GM19397 (cell line): ENCODE data around the gene ATP6AP1.

Experiments used
- ATAC-seq: cut with Tn5 transposase; IDR thresholded peaks from one replicate; pipeline ENCODE4 v1.9.1; 2021; ENCODE audit warnings: mild to moderate bottlenecking, moderate library complexity; ENCODE audit not compliant: unreplicated experiment

Gene ATP6AP1

DNA sequence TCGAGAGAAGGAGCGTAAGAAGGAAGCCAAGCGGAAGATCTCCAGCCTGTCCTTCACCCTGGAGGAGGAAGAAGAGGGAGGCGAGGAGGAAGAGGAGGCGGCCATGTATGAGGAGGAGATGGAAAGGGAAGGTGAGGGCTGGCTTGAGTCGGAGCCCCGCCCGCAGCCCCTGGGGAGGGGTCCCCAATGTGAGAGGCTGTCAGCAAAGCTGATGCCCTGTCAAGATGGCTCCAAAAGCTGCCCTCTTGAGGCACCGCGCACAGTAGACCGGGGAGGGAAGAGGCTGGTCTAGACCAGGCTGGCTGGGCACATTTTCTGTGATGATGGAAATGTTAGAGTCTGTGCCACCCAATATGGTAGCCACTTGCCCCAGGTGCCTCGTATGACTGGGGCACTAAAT lies 18.0 kb downstream of the ATP6AP1 start:
- ATAC-seq: no peak

DNA sequence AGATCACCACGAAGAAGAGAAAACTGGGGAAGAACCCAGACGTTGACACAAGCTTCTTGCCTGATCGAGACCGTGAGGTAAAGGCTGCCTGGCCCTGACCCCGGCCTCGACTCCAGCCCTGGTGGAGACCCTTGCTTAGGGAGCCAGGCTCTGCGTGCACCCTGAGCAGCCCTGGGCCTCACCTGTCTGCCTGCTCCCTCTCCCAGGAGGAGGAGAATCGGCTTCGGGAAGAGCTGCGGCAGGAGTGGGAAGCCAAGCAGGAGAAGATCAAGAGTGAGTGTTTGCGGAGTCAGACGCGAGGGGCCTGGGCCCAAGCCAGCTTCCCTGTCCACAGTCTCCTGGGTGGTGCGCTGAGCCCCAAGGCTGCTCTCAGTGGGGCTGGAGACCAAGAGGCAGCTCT lies 20.0 kb downstream of the ATP6AP1 start:
- no peak for ATAC-seq

DNA sequence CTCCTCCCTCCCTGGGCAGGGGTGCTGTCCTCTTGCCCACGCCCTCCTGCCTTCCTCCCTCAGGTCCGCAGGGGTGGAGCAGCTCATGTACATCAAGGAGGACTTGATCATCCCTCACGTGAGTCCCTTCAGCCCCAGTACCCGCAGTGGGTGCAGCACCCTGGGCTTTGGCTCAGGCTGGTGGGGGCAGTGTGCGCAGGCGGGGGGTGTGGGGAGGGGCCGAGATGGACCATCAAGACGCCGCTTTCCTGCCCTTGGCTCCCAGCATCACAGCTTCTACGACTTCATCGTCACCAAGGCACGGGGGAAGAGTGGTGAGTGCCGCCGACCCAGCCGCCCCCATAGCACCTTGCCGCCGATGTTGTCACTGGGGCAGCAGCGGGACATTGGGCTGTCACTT lies 21.1 kb downstream of the ATP6AP1 start:
- no peak for ATAC-seq

DNA sequence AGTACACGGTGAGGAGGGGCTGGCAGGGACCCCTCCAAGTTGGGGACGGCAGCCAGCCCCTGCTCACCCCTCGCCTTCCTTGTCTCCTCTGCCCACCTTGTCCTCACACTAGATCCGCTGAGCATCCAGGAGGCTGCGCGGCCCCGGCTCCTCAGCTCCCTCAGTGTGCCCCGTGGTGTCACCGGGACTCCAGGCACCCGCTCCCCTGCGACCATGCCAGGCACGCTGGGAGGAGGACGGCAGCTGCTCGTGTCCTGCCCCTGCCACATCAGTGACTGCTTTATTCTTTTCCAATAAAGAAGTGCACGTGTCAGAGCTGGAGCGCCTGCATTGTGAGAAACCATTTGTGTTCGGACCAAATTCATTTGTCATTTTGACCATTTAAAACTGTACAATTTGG lies 21.8 kb downstream of the ATP6AP1 start:
- no peak for ATAC-seq

DNA sequence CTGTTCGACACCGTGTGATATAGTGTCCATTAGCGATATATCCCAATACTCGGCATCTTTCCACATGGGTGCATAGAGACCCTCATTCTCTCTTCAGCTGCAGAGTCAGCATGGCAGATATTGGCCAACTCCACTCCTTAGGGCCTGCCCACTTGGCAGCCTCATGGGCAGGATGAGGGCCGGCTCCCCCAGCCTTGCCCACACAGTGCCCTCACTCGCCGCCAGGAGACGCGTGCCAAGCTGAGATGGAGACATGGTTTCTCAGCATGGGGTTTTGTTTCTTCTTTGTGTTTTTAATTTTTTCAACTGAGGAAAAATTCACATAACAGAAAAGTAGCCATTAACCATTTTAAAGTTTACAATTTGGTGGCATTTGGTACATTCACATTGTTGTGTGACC lies 24.3 kb downstream of the ATP6AP1 start:
- no peak for ATAC-seq

DNA sequence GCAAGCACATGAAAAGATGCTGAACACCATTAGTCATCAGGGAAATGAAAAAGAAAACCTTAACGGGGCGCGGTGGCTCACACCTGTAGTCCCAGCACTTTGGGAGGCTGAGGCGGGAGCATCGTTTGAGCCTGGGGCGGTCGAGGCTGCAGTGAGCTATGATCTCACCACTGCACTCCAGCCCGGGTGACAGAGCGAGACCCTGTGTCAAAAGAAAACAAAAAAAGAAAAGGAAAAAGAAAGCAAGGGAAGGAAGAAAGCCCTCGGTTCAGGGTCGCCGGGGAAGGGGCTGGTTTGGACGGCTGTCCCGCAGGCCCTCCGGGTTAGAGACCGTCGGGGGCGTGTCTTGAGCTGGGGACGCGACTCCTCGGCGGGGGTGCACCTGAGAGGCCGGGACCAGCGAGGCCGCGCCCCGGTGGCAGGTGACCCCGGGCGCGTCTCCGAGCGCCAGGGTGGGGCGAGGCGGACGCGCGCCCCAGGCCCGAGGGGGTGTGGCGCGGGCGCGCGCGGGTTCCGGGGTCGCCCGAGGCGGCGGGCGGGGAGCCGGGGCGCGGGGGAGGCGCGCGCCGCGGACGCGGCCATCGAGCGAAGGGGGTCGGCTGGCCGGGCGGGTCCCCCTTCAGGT lies 29.1 kb downstream of the ATP6AP1 start:
- ATAC-seq: no peak

DNA sequence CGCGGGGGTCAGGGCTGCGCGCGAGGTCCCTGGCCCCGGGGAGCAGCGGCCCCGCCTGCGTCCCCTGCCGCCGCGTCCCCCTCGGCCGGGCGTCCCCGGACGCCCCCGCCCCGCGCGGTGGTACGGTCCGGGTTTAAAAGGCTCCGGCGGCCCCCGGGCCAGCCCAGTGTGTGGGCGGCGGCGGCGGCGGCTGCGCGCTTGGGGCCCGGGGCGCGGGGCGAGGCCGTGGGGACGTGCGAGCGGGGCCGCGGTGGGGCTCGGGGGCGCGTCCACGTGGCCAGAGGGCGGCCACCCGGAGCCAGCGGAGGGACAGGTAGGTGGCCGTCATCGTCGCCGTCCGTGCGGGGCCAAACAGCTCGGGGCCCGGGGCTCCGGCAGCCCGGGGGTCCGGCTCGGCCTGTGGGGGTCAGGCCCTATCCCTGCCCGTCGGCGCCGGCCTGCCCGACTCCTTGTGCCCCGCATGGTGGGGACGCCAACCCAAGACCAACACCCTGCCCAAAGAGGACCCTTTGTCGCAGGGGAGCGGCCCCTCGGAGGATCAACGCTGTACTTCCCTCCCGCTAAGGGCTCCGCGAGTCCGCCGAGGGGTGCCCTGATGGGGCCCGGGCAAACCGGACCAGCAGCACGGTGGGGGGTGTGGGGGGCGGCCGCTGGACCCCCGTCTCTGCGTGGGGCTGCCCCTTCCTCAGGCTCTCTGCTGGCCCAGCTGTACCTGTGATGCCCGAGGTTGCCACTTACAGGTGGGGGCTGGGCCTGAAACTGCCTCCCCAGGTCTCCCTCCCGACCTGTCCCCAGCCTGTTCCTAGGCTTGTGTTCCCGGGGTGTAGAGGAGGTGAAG lies 29.9 kb downstream of the ATP6AP1 start, which contains the start of gene PLXNA3:
PLXNA3 (plus strand) TSS at position 166 of the 838 bp plus-strand sequence. CDS start 1,903 bp downstream, outside the sequence.
- no peak for ATAC-seq

DNA sequence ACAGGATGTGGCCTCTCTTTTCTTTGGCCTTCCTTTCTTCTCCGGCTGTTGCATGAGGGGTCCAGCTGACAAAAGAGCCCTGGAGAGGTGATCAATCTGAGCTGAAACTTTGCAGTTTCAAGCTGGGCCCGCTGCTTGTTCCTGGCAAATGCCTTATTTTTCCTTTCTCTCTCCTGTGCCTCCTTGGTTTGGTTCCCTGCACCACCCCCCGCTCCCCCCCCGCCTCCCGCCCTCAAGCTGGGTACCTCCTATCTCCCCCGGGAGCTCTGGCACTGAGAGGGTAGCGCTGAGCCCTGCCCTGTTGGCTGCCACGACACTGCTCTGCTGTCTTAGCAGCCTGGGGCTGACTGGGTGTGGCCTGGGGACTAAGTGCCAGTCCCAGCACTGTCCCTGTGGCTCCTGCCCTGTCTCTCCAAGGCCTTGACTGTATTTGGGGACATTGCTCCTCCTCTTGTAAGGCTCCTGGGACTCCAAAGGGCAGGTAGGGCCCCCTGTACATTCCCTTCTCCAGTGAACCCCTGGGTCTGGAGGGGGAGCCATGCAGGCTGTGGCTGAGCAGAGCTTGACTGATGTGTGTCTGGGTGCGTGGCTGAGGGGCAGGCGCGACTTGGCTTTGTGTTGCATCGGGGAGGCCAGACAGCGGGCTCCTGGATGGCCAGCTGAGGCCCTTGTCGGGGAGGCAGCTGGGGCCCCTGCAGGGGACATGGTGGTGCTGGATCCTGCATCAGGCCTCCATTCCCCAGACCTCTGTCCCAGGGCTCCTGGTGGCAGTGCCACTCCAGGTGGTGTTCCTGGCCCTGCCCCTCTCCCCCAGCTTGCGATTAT lies 30.7 kb downstream of the ATP6AP1 start:
- ATAC-seq: no peak

DNA sequence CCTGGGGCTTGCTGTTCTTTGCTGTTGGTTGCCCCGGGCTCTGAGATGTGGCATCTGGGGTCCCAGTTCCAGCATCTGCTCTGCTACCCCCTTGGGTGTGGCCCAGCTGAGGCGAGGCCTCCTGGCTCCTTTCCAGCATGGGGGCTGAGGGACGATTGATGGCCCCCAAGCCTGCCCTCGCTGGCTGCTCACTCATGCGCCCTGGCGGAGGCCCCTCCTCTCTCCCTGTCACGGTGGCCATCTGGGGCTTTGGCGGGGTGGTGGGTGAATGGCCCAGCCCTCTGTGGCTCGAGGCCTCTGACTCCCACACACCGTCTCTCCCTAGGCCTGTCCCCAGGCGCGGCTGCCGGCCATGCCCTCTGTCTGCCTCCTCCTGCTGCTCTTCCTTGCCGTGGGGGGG lies 31.4 kb downstream of the ATP6AP1 start:
- no peak for ATAC-seq

DNA sequence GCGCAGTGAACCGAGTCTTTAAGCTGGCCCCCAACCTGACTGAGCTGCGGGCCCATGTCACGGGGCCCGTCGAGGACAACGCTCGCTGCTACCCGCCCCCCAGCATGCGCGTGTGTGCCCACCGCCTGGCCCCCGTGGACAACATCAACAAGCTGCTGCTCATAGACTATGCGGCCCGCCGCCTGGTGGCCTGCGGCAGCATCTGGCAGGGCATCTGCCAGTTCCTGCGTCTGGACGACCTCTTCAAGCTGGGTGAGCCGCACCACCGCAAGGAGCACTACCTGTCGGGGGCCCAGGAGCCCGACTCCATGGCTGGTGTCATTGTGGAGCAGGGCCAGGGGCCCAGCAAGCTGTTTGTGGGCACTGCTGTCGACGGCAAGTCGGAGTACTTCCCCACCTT lies 31.8 kb downstream of the ATP6AP1 start:
- no peak for ATAC-seq

DNA sequence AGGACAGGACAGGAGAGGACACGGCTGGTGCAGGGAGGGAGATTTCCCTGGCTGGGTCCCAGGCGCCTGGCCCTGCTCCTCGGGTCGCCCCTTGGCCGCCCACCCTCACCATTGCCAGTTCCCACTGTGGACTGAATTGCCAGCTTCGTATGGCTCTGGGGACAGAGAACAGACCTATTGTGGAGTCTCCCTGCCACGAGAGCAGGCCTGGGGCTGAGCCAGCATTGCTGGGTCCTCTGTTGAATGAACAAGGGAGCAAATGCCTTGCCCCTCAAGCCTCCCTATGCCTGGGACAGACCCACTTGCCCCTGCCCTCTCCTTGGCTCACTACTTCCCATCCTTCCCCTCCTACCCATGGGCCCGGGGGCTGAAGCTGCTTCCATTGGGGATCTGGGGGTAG lies 33.9 kb downstream of the ATP6AP1 start:
- no peak for ATAC-seq

DNA sequence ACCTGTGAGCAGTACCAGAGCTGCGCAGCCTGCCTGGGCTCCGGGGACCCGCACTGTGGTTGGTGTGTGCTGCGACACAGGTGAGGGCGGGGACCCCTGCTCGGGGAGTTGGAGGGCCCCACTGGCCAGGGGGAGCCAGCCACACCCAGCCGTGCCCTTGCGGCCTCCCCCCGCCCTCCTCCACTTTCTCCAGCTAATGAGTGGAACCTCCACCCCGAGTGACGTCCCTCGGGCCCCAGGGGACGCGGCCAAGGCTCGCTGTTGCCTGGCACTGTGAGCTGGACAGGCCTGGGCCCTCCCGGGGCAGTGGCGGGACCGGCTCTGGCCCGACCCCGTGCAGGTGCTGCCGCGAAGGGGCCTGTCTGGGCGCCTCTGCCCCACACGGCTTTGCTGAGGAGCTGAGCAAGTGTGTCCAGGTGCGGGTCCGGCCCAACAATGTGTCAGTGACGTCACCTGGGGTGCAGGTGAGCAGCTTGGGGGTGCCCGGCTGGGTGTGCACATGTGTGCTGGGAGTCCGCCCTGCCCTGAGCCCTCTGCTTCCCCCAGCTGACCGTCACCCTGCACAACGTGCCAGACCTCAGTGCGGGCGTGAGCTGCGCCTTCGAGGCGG lies 35.2 kb downstream of the ATP6AP1 start:
- ATAC-seq: no peak

DNA sequence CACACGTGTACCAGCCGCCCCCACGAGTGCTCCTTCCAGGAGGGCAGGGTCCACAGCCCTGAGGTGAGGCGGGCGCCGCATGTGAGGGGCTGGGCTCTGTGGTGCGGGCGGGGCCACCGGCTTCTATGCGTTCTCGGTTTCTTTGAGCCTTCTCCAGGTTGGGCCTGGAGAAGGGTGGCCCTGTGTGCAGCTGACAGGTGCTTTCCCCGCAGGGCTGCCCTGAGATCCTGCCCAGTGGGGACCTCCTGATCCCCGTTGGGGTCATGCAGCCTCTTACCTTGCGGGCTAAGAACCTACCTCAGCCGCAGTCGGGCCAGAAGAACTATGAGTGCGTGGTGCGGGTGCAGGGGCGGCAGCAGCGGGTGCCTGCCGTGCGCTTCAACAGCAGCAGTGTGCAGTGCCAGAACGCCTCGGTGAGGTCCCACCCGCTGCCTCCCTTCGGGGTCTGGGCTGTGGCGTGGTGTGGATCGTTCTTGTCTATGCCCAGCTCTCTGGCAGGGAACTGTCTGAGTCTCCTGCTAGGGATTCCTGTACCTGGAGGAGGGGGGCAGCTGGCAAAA lies 36.4 kb downstream of the ATP6AP1 start:
- no peak for ATAC-seq

DNA sequence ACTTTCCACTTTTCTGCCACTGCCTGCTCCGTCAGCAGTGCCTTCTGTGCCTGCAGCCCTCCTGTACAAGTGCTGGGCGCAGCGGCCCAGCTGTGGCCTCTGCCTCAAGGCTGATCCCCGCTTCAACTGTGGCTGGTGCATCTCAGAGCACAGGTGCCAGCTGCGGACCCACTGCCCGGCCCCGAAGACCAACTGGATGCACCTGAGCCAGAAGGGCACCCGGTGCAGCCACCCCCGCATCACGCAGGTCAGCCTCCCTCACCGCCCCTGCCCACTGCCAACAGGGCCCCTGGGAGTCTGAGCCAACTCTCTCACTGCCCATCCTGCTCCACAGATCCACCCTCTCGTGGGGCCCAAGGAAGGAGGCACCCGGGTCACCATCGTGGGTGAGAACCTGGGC lies 37.1 kb downstream of the ATP6AP1 start:
- no peak for ATAC-seq

DNA sequence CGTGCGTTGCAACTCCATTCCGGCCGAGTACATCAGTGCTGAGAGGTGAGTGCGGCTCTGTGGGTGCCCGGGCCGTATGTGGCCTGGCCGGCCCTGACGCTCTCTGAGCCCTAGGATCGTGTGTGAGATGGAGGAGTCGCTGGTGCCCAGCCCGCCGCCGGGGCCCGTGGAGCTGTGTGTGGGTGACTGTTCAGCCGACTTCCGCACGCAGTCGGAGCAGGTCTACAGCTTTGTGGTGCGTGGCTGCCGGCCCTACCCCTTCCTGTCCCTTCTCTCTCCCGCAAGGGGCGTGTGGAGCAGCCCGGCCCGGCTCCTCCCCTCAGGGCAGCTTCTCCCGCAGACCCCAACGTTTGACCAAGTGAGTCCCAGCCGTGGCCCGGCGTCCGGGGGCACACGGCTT lies 37.6 kb downstream of the ATP6AP1 start:
- ATAC-seq: no peak

DNA sequence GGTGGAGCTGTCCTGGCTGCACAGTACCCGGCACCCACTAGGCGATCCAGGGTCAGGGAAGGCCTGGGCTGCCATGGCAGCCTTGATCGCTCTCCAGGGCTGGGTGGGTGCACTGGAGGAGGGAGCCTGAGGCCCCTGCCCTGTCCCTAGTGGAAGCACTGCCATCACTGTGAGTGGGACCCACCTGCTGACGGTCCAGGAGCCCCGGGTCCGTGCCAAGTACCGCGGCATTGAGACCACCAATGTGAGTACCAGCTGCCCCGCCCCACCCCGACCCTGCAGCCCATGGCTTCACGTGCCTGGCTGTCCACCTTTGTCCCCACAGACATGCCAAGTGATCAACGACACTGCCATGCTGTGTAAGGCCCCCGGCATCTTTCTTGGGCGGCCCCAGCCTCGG lies 38.4 kb downstream of the ATP6AP1 start:
- no peak for ATAC-seq

DNA sequence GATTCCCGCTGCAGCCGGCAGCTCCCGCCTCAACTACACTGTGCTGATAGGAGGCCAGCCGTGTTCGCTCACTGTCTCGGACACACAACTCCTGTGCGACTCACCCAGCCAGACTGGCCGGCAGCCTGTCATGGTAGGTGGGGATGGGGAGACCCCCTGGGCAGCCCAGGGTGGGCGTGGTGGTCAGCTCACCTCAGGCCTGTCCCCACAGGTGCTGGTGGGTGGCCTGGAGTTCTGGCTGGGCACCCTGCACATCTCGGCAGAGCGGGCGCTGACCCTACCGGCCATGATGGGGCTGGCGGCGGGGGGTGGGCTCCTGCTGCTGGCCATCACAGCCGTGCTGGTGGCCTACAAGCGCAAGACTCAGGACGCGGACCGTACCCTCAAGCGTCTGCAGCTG lies 39.1 kb downstream of the ATP6AP1 start:
- ATAC-seq: no peak

DNA sequence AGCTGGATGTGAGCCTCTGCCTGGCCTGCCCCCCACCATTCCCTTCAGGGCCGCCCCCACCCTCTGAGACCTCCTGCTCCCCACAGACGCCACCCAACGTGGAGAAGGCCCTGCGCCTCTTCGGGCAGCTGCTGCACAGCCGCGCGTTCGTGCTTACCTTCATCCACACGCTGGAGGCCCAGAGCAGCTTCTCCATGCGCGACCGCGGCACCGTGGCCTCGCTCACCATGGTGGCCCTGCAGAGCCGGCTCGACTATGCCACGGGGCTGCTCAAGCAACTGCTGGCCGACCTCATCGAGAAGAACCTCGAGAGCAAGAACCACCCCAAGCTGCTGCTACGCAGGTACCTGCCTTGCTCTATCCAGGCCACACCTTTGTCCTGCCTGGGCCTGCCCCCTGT lies 39.7 kb downstream of the ATP6AP1 start:
- no peak for ATAC-seq

DNA sequence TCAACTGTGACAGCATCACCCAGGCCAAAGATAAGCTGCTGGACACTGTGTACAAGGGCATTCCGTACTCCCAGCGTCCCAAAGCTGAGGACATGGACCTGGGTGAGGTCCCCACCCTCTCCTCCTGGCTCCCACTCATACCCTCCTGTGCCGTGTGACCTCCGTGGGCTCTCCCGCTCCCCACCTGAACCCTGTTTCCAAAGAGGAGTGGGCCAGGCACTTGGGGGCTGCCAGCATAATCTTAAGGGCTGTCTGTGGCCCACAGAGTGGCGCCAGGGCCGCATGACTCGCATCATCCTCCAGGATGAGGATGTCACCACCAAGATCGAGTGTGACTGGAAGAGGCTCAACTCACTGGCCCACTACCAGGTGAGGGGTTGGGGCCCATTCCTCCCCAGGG lies 40.6 kb downstream of the ATP6AP1 start:
- ATAC-seq: no peak

DNA sequence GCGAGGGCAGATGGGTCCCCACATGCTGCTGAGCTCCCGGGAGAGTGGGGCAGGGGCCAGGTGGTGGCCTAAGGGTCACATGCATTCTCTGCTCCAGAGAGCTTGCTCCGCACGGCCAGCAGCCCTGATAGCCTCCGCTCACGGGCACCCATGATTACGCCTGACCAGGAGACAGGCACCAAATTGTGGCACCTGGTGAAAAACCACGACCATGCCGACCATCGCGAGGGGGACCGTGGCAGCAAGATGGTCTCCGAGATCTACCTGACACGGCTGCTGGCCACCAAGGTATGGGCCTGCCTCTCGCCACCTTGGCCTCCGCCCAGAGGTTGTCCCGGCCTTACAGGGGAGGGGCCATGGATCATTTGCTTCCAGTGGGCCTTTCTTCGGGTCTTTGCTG lies 41.4 kb downstream of the ATP6AP1 start:
- no peak for ATAC-seq

DNA sequence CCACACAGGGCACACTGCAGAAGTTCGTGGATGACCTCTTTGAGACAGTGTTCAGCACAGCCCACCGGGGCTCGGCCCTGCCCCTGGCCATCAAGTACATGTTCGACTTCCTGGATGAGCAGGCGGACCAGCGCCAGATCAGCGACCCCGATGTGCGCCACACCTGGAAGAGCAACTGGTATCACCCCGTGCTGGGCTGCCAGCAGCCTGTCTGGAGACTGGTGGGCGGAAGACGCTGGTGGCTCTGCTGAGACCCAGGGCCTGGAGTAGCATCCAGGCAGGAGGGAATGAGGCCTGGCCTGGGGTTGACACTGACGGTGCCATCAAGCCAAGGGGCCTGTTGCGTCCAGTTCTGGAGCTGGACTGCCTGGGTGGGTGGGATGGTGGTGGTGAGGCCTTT lies 42.0 kb downstream of the ATP6AP1 start:
- no peak for ATAC-seq
